Activated CD4-positive, alpha-beta T cell treated with anti-CD3 and anti-CD28 coated beads, Interleukin-2, Interleukin-4, amounts not matched to agents 100 ng/mL and 50 ng/mL, durations not matched to agents 16 hours and 8 hours (primary cell): ENCODE measurements around the gene IL13RA1.
"Not testable (repeated sequence)": the region's sequence is repeated elsewhere in the genome, so short reads cannot be mapped to it uniquely, and the experiment has no call there.

ENCODE experiments used
- DNase-seq: peaks from one replicate; pipeline ENCODE4 v3.0.0-alpha.2; 2020; ENCODE audit warnings: low spot score

The IL13RA1 gene

GRCh38 chrX:118726887-118727685 lies at the start of gene IL13RA1:
Gene IL13RA1 (plus strand): TSS chrX:118727606. CDS start chrX:118727639, 33 bp downstream.
- no peak for DNase-seq

DNA sequence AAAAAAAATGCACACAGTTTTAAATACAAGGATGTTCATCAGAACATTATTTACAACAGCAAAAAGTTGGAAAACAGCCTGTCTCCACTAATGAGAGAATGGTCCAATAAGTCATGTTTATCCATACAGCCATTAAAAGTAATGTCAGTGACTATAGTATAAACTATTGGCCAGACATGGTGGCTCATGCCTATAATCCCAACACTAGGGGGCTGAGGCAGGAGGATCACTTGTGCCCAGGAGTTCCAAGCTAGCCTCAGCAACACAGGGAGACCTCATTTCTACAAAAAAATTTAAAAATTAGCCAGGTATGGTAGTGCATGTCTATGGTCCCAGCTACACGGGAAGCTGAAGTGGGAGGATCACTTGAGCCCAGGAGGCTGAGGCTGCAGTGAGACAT lies 48.1 kb upstream of the IL13RA1 start:
- DNase-seq: no peak

GRCh38 chrX:118682258-118683014 lies 45.0 kb upstream of the IL13RA1 start:
- no peak for DNase-seq

- no peak for DNase-seq
Measured at GRCh38 chrX:118685393-118685792, 42.0 kb upstream of the IL13RA1 start.

DNA sequence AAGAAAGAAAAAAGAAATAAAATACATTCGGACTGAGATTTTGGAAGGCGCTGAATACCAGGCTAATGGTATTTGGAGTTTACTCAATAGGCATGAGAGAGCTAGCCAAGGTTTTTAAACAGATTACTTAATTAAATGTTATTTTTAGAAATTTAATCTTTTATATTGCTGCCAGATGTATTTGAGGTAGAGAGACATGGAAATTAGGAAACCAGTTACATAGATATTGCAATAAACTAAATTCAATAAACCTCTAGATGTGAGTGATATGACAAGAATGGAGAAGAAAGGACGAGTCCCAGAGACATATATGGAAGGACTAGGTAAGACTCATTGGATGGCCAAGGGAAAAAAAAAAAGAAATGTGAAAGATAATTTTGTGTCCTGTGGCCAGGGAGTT lies 38.5 kb upstream of the IL13RA1 start:
- DNase-seq: no peak

DNA sequence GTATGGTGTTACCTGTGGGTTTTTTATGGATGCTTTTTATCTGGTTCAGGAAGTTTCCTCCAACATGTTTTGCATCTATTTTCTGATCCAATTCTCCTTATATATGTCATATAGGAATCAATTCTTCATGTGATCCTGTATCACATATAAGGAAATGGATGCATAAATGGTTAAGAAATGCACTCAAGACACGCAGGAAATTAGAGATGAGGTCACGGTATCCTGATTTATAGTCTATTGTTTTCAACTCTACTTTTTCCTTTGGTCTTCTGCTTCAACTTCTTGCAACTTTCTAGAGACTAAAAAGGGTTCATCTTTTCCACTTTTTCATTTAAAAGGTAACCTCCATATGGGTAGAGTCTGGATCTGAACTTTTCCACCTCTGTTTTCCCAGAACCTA lies 33.6 kb upstream of the IL13RA1 start:
- DNase-seq: no peak

DNA sequence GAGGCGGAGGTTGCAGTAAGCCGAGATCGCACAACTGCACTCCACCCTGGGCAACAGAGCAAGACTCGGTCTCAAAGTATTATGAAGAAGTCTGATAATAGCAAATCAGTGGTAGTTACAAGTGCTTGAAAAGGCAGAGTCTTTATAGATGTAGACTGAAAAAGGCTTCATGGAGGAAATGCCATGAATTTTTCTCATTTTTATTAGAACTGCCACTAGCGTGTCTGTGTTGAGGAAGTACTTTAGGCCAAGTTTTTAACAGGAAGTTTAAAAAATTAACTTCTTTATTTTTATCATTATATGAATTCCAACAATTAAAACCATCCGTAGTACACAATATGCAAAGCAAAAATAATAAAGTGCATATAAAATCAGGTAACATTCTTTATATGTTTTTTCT lies 32.8 kb upstream of the IL13RA1 start:
- no peak for DNase-seq

DNA sequence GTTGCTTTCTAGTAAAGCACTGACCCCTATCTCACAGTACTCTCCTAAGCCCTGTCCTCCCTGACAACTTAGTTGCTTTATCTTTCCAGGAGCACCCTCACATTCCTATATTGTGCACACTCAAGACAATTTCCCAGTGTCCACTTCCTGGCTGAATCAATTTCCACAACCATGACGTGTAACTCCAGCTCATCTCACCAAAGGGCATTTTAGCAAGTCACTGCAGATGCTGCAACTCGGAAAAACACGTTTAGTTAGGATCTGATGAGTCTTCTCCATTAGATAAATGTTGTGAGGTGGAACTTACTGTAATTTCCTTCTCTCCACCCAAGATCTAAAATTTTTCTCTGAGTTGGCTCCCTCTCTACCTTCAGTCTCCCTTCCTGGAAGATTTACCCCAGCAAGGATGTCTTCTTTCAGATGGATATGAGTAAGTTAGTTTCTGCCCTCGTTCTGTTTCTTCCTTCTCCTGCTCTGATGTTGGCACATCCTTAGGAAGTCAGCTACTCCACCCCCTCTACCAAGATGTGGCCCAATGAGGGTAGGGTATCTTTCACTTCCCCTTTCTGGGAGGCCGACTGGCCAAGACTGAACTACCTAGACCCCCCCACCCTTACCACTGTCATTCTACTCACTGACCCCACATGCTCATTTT lies 28.8 kb upstream of the IL13RA1 start:
- DNase-seq: no peak

GRCh38 chrX:118702741-118703140 lies 24.7 kb upstream of the IL13RA1 start:
- no peak for DNase-seq

GRCh38 chrX:118706681-118707080 lies 20.7 kb upstream of the IL13RA1 start:
- no peak for DNase-seq

GRCh38 chrX:118714521-118714920 lies 12.9 kb upstream of the IL13RA1 start:
- no peak for DNase-seq

GRCh38 chrX:118715917-118716316 lies 11.5 kb upstream of the IL13RA1 start:
- DNase-seq: not testable (repeated sequence)

DNA sequence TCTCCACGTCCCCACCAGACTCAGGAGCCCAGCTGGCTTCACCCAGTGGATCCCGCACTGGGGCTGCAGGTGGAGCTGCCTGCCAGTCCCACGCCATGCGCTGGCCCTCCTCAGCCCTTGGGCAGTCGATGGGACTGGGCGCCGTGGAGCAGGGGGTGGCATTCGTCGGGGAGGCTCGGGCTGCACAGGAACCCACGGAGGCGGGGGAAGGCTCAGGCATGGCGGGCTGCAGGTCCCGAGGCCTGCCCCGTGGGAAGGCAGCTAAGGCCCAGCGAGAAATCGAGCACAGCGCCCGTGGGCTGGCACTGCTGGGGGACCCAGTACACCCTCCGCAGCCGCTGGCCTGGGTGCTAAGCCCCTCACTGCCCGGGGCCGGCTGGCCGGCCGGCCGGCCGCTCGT lies 10.6 kb upstream of the IL13RA1 start:
- DNase-seq: not testable (repeated sequence)

- DNase-seq: no peak
Measured at GRCh38 chrX:118717678-118718391, 9.6 kb upstream of the IL13RA1 start.

DNA sequence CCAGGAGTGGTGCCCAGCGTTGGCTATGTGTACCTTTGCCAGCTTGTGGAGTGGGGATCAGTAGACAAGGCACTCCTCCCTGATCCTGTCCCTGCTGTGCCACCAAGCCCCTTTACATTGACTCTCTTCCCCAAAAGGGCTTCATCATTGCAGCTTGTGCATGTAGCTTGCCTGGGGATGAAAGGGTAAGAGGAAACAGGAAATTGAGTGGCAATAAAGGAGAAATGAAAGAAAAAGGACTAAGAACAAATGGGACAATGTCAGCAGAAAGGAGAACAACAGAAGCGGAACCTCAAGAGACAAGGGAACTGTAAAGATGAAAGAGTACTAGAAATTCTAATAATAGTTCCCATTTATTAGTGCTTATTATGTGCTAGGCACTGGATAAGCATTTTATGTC lies 8.7 kb upstream of the IL13RA1 start:
- DNase-seq: no peak

DNA sequence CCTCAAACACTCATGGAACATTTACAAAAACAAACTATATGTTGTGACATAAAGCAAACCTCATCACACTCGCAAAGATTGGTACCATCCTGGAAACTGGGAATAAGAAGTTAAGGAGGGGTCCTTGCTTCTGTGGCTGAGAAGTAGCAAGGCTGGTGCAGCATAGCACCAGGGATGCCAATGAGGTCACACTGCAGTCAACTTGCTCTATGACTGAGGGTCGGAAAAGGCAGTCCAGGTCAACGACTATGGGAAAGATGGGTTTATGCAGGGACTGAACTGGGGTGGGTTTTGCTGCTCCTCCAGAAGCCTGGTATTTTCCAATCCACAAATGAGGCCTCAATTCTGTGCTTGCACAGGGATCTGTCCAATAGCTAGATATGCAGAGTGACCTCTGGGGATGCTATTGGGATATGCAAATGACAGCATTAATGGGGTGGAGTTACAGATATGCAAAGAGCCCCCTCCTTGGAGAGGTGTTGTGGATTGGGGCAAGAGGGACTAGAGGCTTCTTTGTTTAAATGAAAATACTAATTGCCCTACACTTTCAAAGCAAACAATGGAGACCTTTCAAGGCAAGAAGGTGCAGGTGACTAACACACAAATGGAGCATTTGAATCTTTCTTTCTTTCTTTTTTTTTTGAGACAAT lies 7.2 kb upstream of the IL13RA1 start:
- no peak for DNase-seq

GRCh38 chrX:118723376-118723775 lies 4.0 kb upstream of the IL13RA1 start:
- no peak for DNase-seq

- DNase-seq: no peak
Measured at GRCh38 chrX:118724365-118724764, 3.0 kb upstream of the IL13RA1 start.

DNA sequence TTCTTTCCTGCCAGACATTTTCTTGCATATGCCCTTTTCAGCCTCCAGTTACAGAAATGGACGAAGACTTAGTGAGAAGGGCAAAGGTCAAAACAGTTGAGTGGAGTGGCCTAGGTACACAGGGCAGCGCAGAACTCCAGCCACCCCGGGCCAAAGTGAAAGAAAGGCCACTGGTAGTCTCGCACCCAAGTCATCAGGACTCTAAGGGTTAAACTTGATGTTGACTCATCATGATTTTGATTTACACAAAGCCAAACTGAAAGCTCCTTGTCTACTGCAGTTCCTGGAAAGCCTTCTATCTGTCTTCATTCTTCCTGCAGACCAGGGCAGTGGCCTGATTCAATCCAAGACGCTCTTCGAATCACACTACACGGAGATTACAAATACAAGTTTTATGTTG lies 2.6 kb upstream of the IL13RA1 start:
- DNase-seq: no peak

GRCh38 chrX:118726396-118726795 lies 1.0 kb upstream of the IL13RA1 start:
- no peak for DNase-seq

GRCh38 chrX:118727686-118728339 lies 407 bp downstream of the IL13RA1 start:
- DNase-seq: no peak
